ENCODE data around the gene ADARB1. TPM values are rescaled to one million over a fixed set of nuclear protein-coding genes. Genes with fewer than 3 reads are reported as not detected.

Gene ADARB1
- total RNA-seq (2021) (12.1 and 19.1 TPM in 2 replicates), Bru-seq, nascent RNA (percentile 51 among the genes with signal in this experiment), BruChase-seq, experiment 1, labeled RNA remaining after a 2-hour chase (percentile 74 among the genes with signal in this experiment), BruChase-seq, experiment 2, labeled RNA remaining after a 6-hour chase (percentile 65 among the genes with signal in this experiment)
- long read RNA-seq, partial matches to known transcripts = 0 of 12 reads
- long read RNA-seq, other reads (novel, unspliced or antisense) = 12 of 12 reads

GRCh38 chr21:45074048-45074817, at the start of gene ADARB1:
ADARB1 (plus strand) TSS chr21:45074580; CDS start chr21:45171657, 97,077 bp downstream.
- no peaks in the 10 kb centered on the region for H3K27me3 ChIP-seq (ENCODE audit: insufficient read depth, low read depth)
- no peaks in the 10 kb centered on the region for H3K9me2 ChIP-seq (ENCODE audit: insufficient read depth)
- no peak within 1 kb of the TSS for H2AFZ ChIP-seq
- H3K36me3 ChIP-seq (ENCODE audit: low read depth) = no peaks in the 10 kb centered on the region
- H3K27ac ChIP-seq = peak within 1 kb of the TSS; percentile 66
- DNase-seq = peak; percentile 71 to 83
- TF ChIP-seq CTCF (conservative IDR thresholded peaks at IDR 0.05) = no peak
- no peak for TF ChIP-seq EZH2 (IDR thresholded peaks at IDR 0.05; ENCODE audit: low read depth)
- H3K4me3 ChIP-seq = peak within 1 kb of the TSS; percentile 51; the same call in 1 of the 2 replicates
- H3K79me2 ChIP-seq (ENCODE audit: low read depth) = no peaks in the 10 kb centered on the region
- peaks cover 6% of the 10 kb centered on the region; the same call in 1 of the 2 replicates for H3K4me1 ChIP-seq (replicated peaks; ENCODE audit: insufficient read depth)
- BruUV-seq (replicated peaks) = TSS peak; percentile 41
- ChIA-PET POLR2A (ENCODE audit: unreplicated experiment) (interaction anchor here (0.6 kb wide), 4 partner anchors 12 to 1355 kb away, joined by 3 to 5 read pairs (median 4); no protein-coding TSS in a partner anchor), CTCF (interaction anchor here (0.7 to 1.1 kb wide), 2 partner anchors 54 to 101 kb away, joined by 3 read pairs; no protein-coding TSS in a partner anchor)
- H3F3A ChIP-seq (ENCODE audit: insufficient read depth, low read depth) = peaks cover 11% of the 10 kb centered on the region; the same call in 1 of the 2 replicates
- peak within 1 kb of the TSS; percentile 71 for H3K4me2 ChIP-seq
- H4K20me1 ChIP-seq (ENCODE audit: insufficient read depth) = no peaks in the 10 kb centered on the region
- H3K9me3 ChIP-seq (ENCODE audit: insufficient read depth, low read depth) = no peaks in the 10 kb centered on the region
- intact Hi-C loops (cut with micrococcal nuclease; ENCODE audit: unreplicated experiment) = no loop called here

GRCh38 chr21:45026066-45026745, 48.2 kb upstream of the ADARB1 start:
- Histone ChIP-seq H3K4me3 (no peak overlapping the region), H4K20me1 (ENCODE audit: insufficient read depth) (no peaks in the 10 kb centered on the region), H3K9me2 (ENCODE audit: insufficient read depth) (no peaks in the 10 kb centered on the region), H3K4me2 (no peak overlapping the region), H3K27ac (no peak overlapping the region), H3K27me3 (ENCODE audit: insufficient read depth, low read depth) (no peaks in the 10 kb centered on the region), H3F3A (ENCODE audit: insufficient read depth, low read depth) (no peaks in the 10 kb centered on the region), H3K9me3 (ENCODE audit: insufficient read depth, low read depth) (no peaks in the 10 kb centered on the region), H2AFZ (no peak overlapping the region), H3K4me1 (replicated peaks; ENCODE audit: insufficient read depth) (no peaks in the 10 kb centered on the region), H3K36me3 (ENCODE audit: low read depth) (no peaks in the 10 kb centered on the region), H3K79me2 (ENCODE audit: low read depth) (no peaks in the 10 kb centered on the region)
- TF ChIP-seq CTCF (conservative IDR thresholded peaks at IDR 0.05) (no peak), EZH2 (IDR thresholded peaks at IDR 0.05; ENCODE audit: low read depth) (no peak)
- intact Hi-C loops (cut with micrococcal nuclease; ENCODE audit: unreplicated experiment) = no loop called here
- ChIA-PET CTCF (no interaction called here), POLR2A (ENCODE audit: unreplicated experiment) (interaction anchor here (0.7 kb wide), 1 partner anchor 24 kb away, joined by 6 read pairs; no protein-coding TSS in a partner anchor)
- DNase-seq = no peak
- BruUV-seq (replicated peaks) = no TSS peak

- no peak overlapping the region for H3K4me2 ChIP-seq
- no peaks in the 10 kb centered on the region for H3K79me2 ChIP-seq (ENCODE audit: low read depth)
- no peaks in the 10 kb centered on the region for H3K27me3 ChIP-seq (ENCODE audit: insufficient read depth, low read depth)
- ChIA-PET CTCF (no interaction called here), POLR2A (ENCODE audit: unreplicated experiment) (interaction anchor here (0.7 kb wide), 1 partner anchor 24 kb away, joined by 6 read pairs; no protein-coding TSS in a partner anchor)
- H3K9me3 ChIP-seq (ENCODE audit: insufficient read depth, low read depth) = no peaks in the 10 kb centered on the region
- no peaks in the 10 kb centered on the region for H3K4me1 ChIP-seq (replicated peaks; ENCODE audit: insufficient read depth)
- H4K20me1 ChIP-seq (ENCODE audit: insufficient read depth) = no peaks in the 10 kb centered on the region
- no peaks in the 10 kb centered on the region for H3F3A ChIP-seq (ENCODE audit: insufficient read depth, low read depth)
- H3K36me3 ChIP-seq (ENCODE audit: low read depth) = no peaks in the 10 kb centered on the region
- no TSS peak for BruUV-seq (replicated peaks)
- intact Hi-C loops (cut with micrococcal nuclease; ENCODE audit: unreplicated experiment) = no loop called here
- H3K9me2 ChIP-seq (ENCODE audit: insufficient read depth) = no peaks in the 10 kb centered on the region
- DNase-seq = no peak
- TF ChIP-seq CTCF (conservative IDR thresholded peaks at IDR 0.05) = no peak
- TF ChIP-seq EZH2 (IDR thresholded peaks at IDR 0.05; ENCODE audit: low read depth) = no peak
- no peak overlapping the region for H3K27ac ChIP-seq
- no peak overlapping the region for H2AFZ ChIP-seq
- no peak overlapping the region for H3K4me3 ChIP-seq
These were observed 47.6 kb upstream of the ADARB1 start for GRCh38 chr21:45026826-45027225.
